HCT116 (cell line): ENCODE data around the gene KRTAP5-5. TPM values are rescaled to one million over a fixed set of nuclear protein-coding genes. Genes with fewer than 3 reads are reported as not detected.

ENCODE experiments used
- ATAC-seq: fragments of 200-7000 bp; cut with Tn5 transposase; 2 replicates; pipeline ENCODE4 v1.9.1; 2020; ENCODE audit warnings: mild to moderate bottlenecking, moderate library complexity
- BruUV-seq: library from RNA; stranded (reverse); fragments of 400-500 nt; replicated peaks from 2 replicates; lab custom pipeline; 2021; lab: Mats Ljungman, UMichigan
- CTCF ChIA-PET: fragments of 300-600 bp; sonication (Branson Sonifier 250); formaldehyde crosslinking; loops from one replicate; lab custom pipeline; 2021; ENCODE audit warnings: antibody characterized with exemption; lab: Charles Lee
- POLR2A ChIA-PET: fragments of 300-600, 350-600 bp; sonication (Branson Sonifier 250); formaldehyde crosslinking; loops from one replicate; lab custom pipeline; 2021; ENCODE audit warnings: antibody characterized with exemption; lab: Charles Lee
- RAD21 ChIA-PET, 2 experiments: fragments of 300-600 bp; sonication (Branson Sonifier 250); formaldehyde crosslinking; loops; one replicate each; lab custom pipeline; 2023; ENCODE audit warnings: low total read pairs in 2 of 2; ENCODE audit not compliant: uncharacterized antibody in 2 of 2, unreplicated experiment in 2 of 2, low non-redundant PET in 1 of 2; lab: Charles Lee
- DNase-seq: peaks from one replicate; pipeline ENCODE4 v3.0.0-alpha.2; 2010; ENCODE audit warnings: low read depth, low spot score
- H2AFZ ChIP-seq: fragments of 200-600 bp; shearing (Covaris generic), sonication (generic); 2 replicates; pipeline ENCODE4 v1.6.1; 2017; ENCODE audit warnings: low read depth, mixed run types, mixed read lengths, antibody characterized with exemption, low read length; ENCODE audit not compliant: poor library complexity, severe bottlenecking
- H3K27ac ChIP-seq: 2 replicates; pipeline ENCODE4 v1.5.1; 2012; ENCODE audit warnings: low read depth, low read length
- H3K27me3 ChIP-seq: fragments of 200-600 bp; sonication (generic); 2 replicates; pipeline ENCODE4 v1.6.1; 2016; ENCODE audit warnings: mixed run types, low read length, mixed read lengths; ENCODE audit not compliant: insufficient read depth
- H3K36me3 ChIP-seq, 2 experiments: fragments of 200-500 bp in 1 of 2; fragments of 200-600 bp in 1 of 2; sonication (Bioruptor generic) in 1 of 2; sonication (generic) in 1 of 2; 2 replicates each; pipeline versions ENCODE4 v1.5.1 to v1.6.1; 2014 to 2016; ENCODE audit warnings: low read length in 2 of 2, inconsistent platforms in 1 of 2, mixed read lengths in 1 of 2, mixed run types in 1 of 2; ENCODE audit not compliant: insufficient read depth in 2 of 2, control insufficient read depth in 1 of 2
- H3K4me1 ChIP-seq, 2 experiments: fragments of 200-600 bp in 1 of 2; sonication (generic) in 1 of 2; 2 replicates each; pipeline versions ENCODE4 v1.5.1 to v1.6.1; 2012 to 2017; ENCODE audit warnings: low read length in 2 of 2, inconsistent platforms in 1 of 2, mild to moderate bottlenecking in 1 of 2, mixed read lengths in 1 of 2, mixed run types in 1 of 2, moderate library complexity in 1 of 2; ENCODE audit not compliant: insufficient read depth in 2 of 2, control insufficient read depth in 1 of 2
- H3K4me2 ChIP-seq: fragments of 200-600 bp; sonication (generic); 2 replicates; pipeline ENCODE4 v1.6.1; 2017; ENCODE audit warnings: mixed run types, low read length, mixed read lengths
- H3K4me3 ChIP-seq, 2 experiments: fragments of 200-600 bp in 1 of 2; sonication (generic) in 1 of 2; replicated peaks in 1 of 2; 2 replicates each; pipeline ENCODE4 v1.5.1; 2011 to 2016; ENCODE audit warnings: low read length in 2 of 2, control low read depth in 1 of 2, low read depth in 1 of 2, mild to moderate bottlenecking in 1 of 2, mixed read lengths in 1 of 2, mixed run types in 1 of 2
- H3K79me2 ChIP-seq: fragments of 200-600 bp; sonication (generic); 2 replicates; pipeline ENCODE4 v1.6.1; 2017; ENCODE audit warnings: mild to moderate bottlenecking, mixed run types, low read length, moderate library complexity, mixed read lengths; ENCODE audit not compliant: insufficient read depth
- H3K9ac ChIP-seq: fragments of 200-600 bp; sonication (generic); 2 replicates; pipeline ENCODE4 v1.6.1; 2016; ENCODE audit warnings: low read length, mixed read lengths
- H3K9me2 ChIP-seq: fragments of 200-600 bp; sonication (generic), shearing (Covaris generic); 2 replicates; pipeline ENCODE4 v1.6.1; 2017; ENCODE audit warnings: mixed run types, mild to moderate bottlenecking, moderate library complexity; ENCODE audit not compliant: insufficient read depth
- H3K9me3 ChIP-seq, 2 experiments: fragments of 200-500 bp in 1 of 2; fragments of 200-600 bp in 1 of 2; sonication (Bioruptor generic) in 1 of 2; sonication (generic) in 1 of 2; 2 replicates each; pipeline ENCODE4 v1.6.1; 2014 to 2017; ENCODE audit warnings: low read length in 2 of 2, mixed read lengths in 2 of 2, inconsistent platforms in 1 of 2, low read depth in 1 of 2, mild to moderate bottlenecking in 1 of 2, mixed run types in 1 of 2, moderate library complexity in 1 of 2; ENCODE audit not compliant: control insufficient read depth in 1 of 2, insufficient read depth in 1 of 2
- H4K20me1 ChIP-seq: fragments of 200-600 bp; sonication (generic), shearing (Covaris generic); 2 replicates; pipeline ENCODE4 v1.6.1; 2017; ENCODE audit warnings: mixed run types, mild to moderate bottlenecking, moderate library complexity; ENCODE audit not compliant: insufficient read depth
- EZH2 ChIP-seq: fragments of 200-600 bp; sonication (generic); IDR thresholded peaks from 2 replicates; pipeline ENCODE4 v1.6.1; 2017; ENCODE audit warnings: antibody characterized with exemption, mixed run types
- POLR2AphosphoS5 ChIP-seq: IDR thresholded peaks from 2 replicates; pipeline ENCODE4 v1.6.1; 2011; ENCODE audit warnings: mild to moderate bottlenecking, low read depth, low read length, moderate library complexity
- RAD21 ChIP-seq: IDR thresholded peaks from 2 replicates; pipeline ENCODE4 v1.6.1; 2012; ENCODE audit warnings: low read depth, mild to moderate bottlenecking
- intact Hi-C: fragments of 100-400 bp; cut with micrococcal nuclease; formaldehyde crosslinking; loops from 2 replicates; pipeline ENCODE4 v1.10.0; 2022
- total RNA-seq: library from RNA; stranded (reverse); gene quantifications from one replicate; pipeline ENCODE4 v1.2.1, GENCODE V29; 2021; ENCODE audit not compliant: unreplicated experiment
- TF ChIP-seq, protein P1 (sequence below), 3 experiments: fragments of 200-600 bp in 1 of 3; sonication (generic) in 1 of 3; IDR thresholded peaks in 2 of 3; conservative IDR thresholded peaks in 1 of 3; 2 replicates each; pipeline ENCODE4 v1.5.1; 2012 to 2017; ENCODE audit warnings: low read depth in 2 of 3, low read length in 2 of 3, antibody characterized with exemption in 1 of 3, borderline replicate concordance in 1 of 3, control low read depth in 1 of 3, mild to moderate bottlenecking in 1 of 3, mixed read lengths in 1 of 3, mixed run types in 1 of 3, moderate library complexity in 1 of 3; ENCODE audit not compliant: insufficient read depth in 1 of 3
- TF ChIP-seq, protein P2 (sequence below): IDR thresholded peaks from 2 replicates; pipeline ENCODE4 v1.6.1; 2012; ENCODE audit warnings: low read depth

KRTAP5-5 gene
- total RNA-seq, 1 experiment from 2014 or later: not detected

GRCh38 chr11:1652771-1653540 is 23.4 kb downstream of the KRTAP5-5 start:
- no peak overlapping the region for H3K4me3 ChIP-seq
- H3K4me2 ChIP-seq: peak overlapping the region; percentile 32; the same call in 1 of the 2 replicates
- H3K27me3 ChIP-seq: no peaks in the 10 kb centered on the region
- DNase-seq: no peak
- H3K4me1 ChIP-seq: peaks cover 0 to 7% of the 10 kb centered on the region in 2 experiments; a peak in 3 of 4 replicates
- H3K9me3 ChIP-seq: no peaks in the 10 kb centered on the region
- H3K9me2 ChIP-seq: no peaks in the 10 kb centered on the region
- ChIA-PET RAD21 (interaction anchor here (0.6 to 1.3 kb wide), 19 partner anchors 41 to 503 kb away, joined by 3 to 26 read pairs (median 4); no protein-coding TSS in a partner anchor), CTCF (interaction anchor here (0.7 to 2.4 kb wide), 31 partner anchors 9 to 533 kb away, joined by 3 to 129 read pairs (median 5); partner anchors contain the start of genes H19, MRPL23 and SYT8), POLR2A (interaction anchor here (1.0 to 1.2 kb wide), 3 partner anchors 174 to 181 kb away, joined by 3 to 6 read pairs (median 5); no protein-coding TSS in a partner anchor)
- TF ChIP-seq EZH2 (no peak), RAD21 (peak; percentile 97), POLR2AphosphoS5 (no peak)
- TF ChIP-seq, protein P1, sequence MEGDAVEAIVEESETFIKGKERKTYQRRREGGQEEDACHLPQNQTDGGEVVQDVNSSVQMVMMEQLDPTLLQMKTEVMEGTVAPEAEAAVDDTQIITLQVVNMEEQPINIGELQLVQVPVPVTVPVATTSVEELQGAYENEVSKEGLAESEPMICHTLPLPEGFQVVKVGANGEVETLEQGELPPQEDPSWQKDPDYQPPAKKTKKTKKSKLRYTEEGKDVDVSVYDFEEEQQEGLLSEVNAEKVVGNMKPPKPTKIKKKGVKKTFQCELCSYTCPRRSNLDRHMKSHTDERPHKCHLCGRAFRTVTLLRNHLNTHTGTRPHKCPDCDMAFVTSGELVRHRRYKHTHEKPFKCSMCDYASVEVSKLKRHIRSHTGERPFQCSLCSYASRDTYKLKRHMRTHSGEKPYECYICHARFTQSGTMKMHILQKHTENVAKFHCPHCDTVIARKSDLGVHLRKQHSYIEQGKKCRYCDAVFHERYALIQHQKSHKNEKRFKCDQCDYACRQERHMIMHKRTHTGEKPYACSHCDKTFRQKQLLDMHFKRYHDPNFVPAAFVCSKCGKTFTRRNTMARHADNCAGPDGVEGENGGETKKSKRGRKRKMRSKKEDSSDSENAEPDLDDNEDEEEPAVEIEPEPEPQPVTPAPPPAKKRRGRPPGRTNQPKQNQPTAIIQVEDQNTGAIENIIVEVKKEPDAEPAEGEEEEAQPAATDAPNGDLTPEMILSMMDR (IDR thresholded peaks at IDR 0.05 in 2 of 3, conservative IDR thresholded peaks at IDR 0.05 in 1 of 3; ENCODE audit: borderline replicate concordance in 1 of 3, insufficient read depth in 1 of 3, low read depth in 2 of 3, low read length in 2 of 3): peak; percentile 92 to 95 (median 93)
- TF ChIP-seq, protein P2, sequence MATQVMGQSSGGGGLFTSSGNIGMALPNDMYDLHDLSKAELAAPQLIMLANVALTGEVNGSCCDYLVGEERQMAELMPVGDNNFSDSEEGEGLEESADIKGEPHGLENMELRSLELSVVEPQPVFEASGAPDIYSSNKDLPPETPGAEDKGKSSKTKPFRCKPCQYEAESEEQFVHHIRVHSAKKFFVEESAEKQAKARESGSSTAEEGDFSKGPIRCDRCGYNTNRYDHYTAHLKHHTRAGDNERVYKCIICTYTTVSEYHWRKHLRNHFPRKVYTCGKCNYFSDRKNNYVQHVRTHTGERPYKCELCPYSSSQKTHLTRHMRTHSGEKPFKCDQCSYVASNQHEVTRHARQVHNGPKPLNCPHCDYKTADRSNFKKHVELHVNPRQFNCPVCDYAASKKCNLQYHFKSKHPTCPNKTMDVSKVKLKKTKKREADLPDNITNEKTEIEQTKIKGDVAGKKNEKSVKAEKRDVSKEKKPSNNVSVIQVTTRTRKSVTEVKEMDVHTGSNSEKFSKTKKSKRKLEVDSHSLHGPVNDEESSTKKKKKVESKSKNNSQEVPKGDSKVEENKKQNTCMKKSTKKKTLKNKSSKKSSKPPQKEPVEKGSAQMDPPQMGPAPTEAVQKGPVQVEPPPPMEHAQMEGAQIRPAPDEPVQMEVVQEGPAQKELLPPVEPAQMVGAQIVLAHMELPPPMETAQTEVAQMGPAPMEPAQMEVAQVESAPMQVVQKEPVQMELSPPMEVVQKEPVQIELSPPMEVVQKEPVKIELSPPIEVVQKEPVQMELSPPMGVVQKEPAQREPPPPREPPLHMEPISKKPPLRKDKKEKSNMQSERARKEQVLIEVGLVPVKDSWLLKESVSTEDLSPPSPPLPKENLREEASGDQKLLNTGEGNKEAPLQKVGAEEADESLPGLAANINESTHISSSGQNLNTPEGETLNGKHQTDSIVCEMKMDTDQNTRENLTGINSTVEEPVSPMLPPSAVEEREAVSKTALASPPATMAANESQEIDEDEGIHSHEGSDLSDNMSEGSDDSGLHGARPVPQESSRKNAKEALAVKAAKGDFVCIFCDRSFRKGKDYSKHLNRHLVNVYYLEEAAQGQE: no peak
- no peak overlapping the region for H3K9ac ChIP-seq
- no peak overlapping the region for H3K27ac ChIP-seq
- no peaks in the 10 kb centered on the region for H4K20me1 ChIP-seq
- intact Hi-C loops: loop anchor here (1.0 to 5.0 kb wide), 4 partner anchors 40 to 499 kb away; no protein-coding TSS in a partner anchor
- H3K79me2 ChIP-seq: no peaks in the 10 kb centered on the region
- no TSS peak for BruUV-seq
- peak; percentile 95 for ATAC-seq
- H3K36me3 ChIP-seq: no peaks in the 10 kb centered on the region
- H2AFZ ChIP-seq: no peak overlapping the region
